ENCODE measurements around the gene NAA15. TPM values are rescaled to one million over a fixed set of nuclear protein-coding genes. Genes with fewer than 3 reads are reported as not detected.
"Not testable (repeated sequence)": the region's sequence is repeated elsewhere in the genome, so short reads cannot be mapped to it uniquely, and the experiment has no call there.

NAA15 gene
- total RNA-seq, 1 donor from 2014 or later = 35.6 TPM

DNA sequence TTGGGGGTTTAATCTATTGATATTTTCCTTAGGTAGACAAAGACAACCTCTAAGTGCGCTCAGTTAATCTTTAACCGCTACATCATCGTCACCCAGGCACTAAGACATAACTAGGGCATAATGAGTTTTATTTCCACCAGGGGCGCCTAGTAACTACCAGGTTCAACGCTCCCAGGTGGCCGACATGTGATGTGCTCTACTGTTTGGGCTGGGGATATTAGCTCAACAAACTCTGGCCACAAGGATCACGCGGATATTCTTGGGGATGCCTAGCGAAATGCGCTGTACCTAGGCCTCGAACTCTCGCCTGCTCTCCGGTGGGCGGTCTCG, 151.7 kb downstream of the NAA15 start:
- peak; percentile 90 for DNase-seq

GRCh38 chr4:139453371-139454110, 152.2 kb downstream of the NAA15 start:
- peak; percentile 95 for DNase-seq

- DNase-seq = peak; percentile 13
Observed at GRCh38 chr4:139454111-139455045, 153.1 kb downstream of the NAA15 start, which contains the start of gene RAB33B. RAB33B (plus strand) TSS chr4:139454121; CDS start chr4:139454196, 75 bp downstream.

DNA sequence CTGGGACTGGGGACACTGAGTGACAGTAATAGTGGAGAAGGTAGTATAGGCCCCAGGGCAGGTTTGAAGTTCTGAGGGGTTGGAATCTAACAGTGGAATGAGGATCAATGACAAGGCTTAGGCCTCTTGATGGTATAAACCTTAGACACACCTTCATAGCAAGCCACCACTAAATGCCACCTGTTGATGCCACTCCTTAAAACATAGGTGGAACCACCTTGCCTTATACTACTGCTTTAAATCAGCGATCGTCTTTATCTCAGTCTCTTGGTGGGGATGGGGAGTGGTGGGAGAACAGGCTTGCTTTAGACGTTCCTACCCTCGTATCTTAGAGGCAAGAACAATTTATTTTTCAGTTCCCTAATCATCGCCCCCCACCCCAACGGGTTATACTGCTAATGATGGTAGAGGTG, 153.8 kb downstream of the NAA15 start:
- DNase-seq = no peak

DNA sequence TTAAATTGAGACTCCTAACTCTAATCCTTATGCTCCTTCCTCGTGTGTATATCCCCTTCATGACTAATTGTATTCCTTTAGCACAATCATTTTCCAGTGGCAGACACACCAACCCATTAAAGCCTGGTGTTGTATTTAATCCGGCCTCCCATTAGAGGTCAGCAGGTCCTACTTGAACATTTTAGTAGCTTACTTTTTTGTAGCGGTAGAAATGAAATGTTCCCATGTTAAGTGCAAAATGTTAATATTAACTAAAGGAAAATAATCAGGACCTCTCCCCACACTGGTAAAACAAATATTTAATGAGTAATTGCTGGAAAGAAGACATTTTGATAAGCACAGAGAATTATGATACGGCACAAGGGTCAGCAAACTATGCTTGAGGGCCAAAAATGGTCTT, 156.0 kb downstream of the NAA15 start:
- DNase-seq = no peak

- no peak for DNase-seq
Observed at GRCh38 chr4:139458543-139458942, 157.2 kb downstream of the NAA15 start.

GRCh38 chr4:139458999-139459398, 157.7 kb downstream of the NAA15 start:
- DNase-seq = no peak

GRCh38 chr4:139460565-139460964, 159.3 kb downstream of the NAA15 start:
- no peak for DNase-seq

- DNase-seq = no peak
Observed at GRCh38 chr4:139461022-139461628, 159.8 kb downstream of the NAA15 start.

GRCh38 chr4:139464512-139464911, 163.2 kb downstream of the NAA15 start:
- DNase-seq = not testable (repeated sequence)

DNA sequence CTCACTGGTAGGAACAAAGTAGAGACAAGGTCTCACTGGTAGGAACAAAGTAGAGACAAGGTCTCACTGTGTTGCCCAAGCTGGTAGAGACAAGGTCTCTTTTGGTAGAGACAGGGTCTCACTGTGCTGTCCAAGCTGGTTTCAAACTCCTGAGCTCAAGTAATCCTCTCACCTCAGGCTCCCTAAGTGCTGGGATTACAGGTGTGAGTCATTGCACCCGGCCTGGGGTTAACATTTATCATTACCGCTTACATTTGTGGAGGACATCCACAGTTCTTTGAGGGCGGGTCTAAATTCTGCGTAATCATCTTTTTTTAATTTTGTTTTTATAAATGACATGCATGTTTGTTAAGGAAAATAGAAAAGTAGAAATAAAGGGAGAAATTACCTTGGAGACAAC, 164.6 kb downstream of the NAA15 start:
- DNase-seq = no peak

DNA sequence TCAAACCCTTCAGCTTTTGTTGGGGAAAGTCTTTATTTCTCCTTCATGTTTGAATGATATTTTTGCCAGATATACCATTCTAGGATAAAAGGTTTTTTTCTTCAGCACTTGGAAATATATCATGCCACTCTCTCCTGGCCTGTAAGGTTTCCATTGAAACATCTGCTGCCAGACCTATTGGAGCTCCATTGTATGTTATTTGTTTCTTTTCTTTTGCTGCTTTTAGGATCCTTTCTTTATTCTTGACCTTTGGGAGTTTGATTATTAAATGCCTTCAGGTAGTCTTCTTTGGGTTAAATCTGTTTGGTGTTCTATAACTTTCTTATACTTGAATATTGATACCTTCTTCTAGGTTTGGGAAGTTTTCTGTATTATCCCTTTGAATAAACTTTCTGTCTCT, 167.5 kb downstream of the NAA15 start:
- not testable (repeated sequence) for DNase-seq

GRCh38 chr4:139469216-139469615, 167.9 kb downstream of the NAA15 start:
- DNase-seq = no peak

Small RNA genes within 50 kb of the gene (small RNA-seq; reads per million reads assigned to genes)
- gene RF01225 (ENCODE audit: low replicate concordance) (not detected), gene RNU6-1074P (ENCODE audit: low replicate concordance) (not detected), gene RNU6-1214P (ENCODE audit: low replicate concordance) (not detected)

Other genes starting within 250 kb of the NAA15 start
- 66.2 TPM for gene ELF2, start 124.3 kb upstream of the NAA15 start, total RNA-seq
- gene MGARP, start 21.3 kb upstream of the NAA15 start, total RNA-seq = not detected
- gene NDUFC1, start 972 bp downstream of the NAA15 start, total RNA-seq = 33.1 TPM
- 16.3 TPM for gene RAB33B, start 152.6 kb downstream of the NAA15 start, total RNA-seq